ENCODE data around the gene IFNGR1.

DNA sequence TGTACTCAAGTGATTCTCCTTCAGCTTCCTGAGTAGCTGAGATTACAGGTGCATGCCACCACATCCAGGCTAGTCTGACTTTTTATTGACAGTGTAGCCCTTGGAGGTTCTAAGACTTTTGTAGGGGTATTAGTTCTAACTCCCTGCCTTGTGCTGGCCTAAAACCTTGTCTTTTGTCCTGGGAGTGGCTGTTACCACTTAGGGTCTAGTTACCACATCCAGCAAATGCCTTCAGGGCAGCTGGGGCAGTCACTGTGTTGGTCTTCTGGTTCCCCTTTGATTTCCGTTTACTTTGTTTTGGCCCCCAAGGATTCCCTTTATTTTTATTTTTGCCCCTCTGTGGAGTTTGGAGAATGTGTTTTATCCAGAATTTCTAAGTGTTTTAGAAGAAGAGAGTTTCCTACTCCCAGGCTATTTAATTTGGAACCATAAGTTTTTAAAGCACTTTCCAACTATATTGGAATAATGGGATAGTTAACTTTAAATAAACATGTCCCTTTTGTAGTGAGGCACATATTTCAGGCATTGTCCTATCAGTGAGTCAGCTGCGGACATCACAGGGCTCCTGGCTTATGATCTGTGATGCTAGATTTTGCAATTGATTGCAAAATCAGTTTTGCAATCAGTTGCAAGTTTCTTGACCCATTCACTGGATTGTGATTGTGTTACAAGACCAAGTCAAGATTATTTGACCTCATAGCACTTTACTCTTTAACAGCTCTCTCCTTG, 70.7 kb downstream of the IFNGR1 start:
- TF ChIP-seq, protein P1, sequence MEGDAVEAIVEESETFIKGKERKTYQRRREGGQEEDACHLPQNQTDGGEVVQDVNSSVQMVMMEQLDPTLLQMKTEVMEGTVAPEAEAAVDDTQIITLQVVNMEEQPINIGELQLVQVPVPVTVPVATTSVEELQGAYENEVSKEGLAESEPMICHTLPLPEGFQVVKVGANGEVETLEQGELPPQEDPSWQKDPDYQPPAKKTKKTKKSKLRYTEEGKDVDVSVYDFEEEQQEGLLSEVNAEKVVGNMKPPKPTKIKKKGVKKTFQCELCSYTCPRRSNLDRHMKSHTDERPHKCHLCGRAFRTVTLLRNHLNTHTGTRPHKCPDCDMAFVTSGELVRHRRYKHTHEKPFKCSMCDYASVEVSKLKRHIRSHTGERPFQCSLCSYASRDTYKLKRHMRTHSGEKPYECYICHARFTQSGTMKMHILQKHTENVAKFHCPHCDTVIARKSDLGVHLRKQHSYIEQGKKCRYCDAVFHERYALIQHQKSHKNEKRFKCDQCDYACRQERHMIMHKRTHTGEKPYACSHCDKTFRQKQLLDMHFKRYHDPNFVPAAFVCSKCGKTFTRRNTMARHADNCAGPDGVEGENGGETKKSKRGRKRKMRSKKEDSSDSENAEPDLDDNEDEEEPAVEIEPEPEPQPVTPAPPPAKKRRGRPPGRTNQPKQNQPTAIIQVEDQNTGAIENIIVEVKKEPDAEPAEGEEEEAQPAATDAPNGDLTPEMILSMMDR (IDR thresholded peaks at IDR 0.05) = no peak
- TF ChIP-seq POLR2A (IDR thresholded peaks at IDR 0.05) = no peak
